Measurements from ENCODE around the gene RXRA. TPM values are rescaled to one million over a fixed set of nuclear protein-coding genes. Genes with fewer than 3 reads are reported as not detected.

The RXRA gene
- total and polyA plus RNA-seq, 9 donors = 12.4 to 82.2 (median 70.6) TPM

- peaks cover 32% of the 10 kb centered on the region for H3K4me1 ChIP-seq (ENCODE audit: insufficient read depth)
These were observed 107.9 kb downstream of the RXRA start for GRCh38 chr9:134433909-134434882.

GRCh38 chr9:134434894-134435506, 108.7 kb downstream of the RXRA start:
- TF ChIP-seq POLR2A (IDR thresholded peaks at IDR 0.05) (no peak), CTCF (IDR thresholded peaks at IDR 0.05) (no peak), EP300 (IDR thresholded peaks at IDR 0.05) (no peak)
- intact Hi-C loops (cut with DNase I) = loop anchor here in 3 of 4 donors (2.0 to 5.0 kb wide), 2 partner anchors 108 to 110 kb away; partner anchors contain the start of gene RXRA (in 2 of the 3)
- peak overlapping the region; percentile 14 for H3K4me3 ChIP-seq
- no peaks in the 10 kb centered on the region for H3K9me3 ChIP-seq
- H3K4me1 ChIP-seq (ENCODE audit: insufficient read depth) = peaks cover 32% of the 10 kb centered on the region
- WGBS, 3 donors = 1 to 2% (median 1%) methylated on average over 17 of the region's 17 CpGs
- H3K27ac ChIP-seq = peak overlapping the region; percentile 85 to 87
- H3K36me3 ChIP-seq = no peaks in the 10 kb centered on the region
- DNase-seq = peak; percentile 97 to 99 (median 98)
- H3K27me3 ChIP-seq = no peaks in the 10 kb centered on the region

More at GRCh38 chr9:134433909-134434882, 107.9 kb downstream of the RXRA start:
- peak overlapping the region; percentile 14 for H3K4me3 ChIP-seq
- H3K27me3 ChIP-seq = no peaks in the 10 kb centered on the region
- intact Hi-C loops (cut with DNase I) = loop anchor here in 2 of 4 donors (2.0 to 5.0 kb wide), 2 partner anchors 107 to 109 kb away; partner anchors contain the start of gene RXRA (in 1 of the 2)
- H3K36me3 ChIP-seq = no peaks in the 10 kb centered on the region
- DNase-seq = no peak
- H3K9me3 ChIP-seq = no peaks in the 10 kb centered on the region
- 64 to 66% (median 65%) methylated on average over 27 to 30 of the region's 30 CpGs for WGBS, 3 donors
- H3K27ac ChIP-seq = peak overlapping the region; percentile 85 to 87
- TF ChIP-seq CTCF (IDR thresholded peaks at IDR 0.05) = no peak
- no peak for TF ChIP-seq POLR2A (IDR thresholded peaks at IDR 0.05)
- no peak for TF ChIP-seq EP300 (IDR thresholded peaks at IDR 0.05)

GRCh38 chr9:134435550-134436378, 109.5 kb downstream of the RXRA start:
- Histone ChIP-seq H3K27ac (peak overlapping the region; percentile 85 to 87), H3K4me1 (ENCODE audit: insufficient read depth) (peaks cover 32% of the 10 kb centered on the region), H3K27me3 (no peaks in the 10 kb centered on the region), H3K36me3 (no peaks in the 10 kb centered on the region), H3K4me3 (no peak overlapping the region), H3K9me3 (no peaks in the 10 kb centered on the region)
- WGBS, 3 donors = 53 to 55% (median 55%) methylated on average over 17 of the region's 17 CpGs
- intact Hi-C loops (cut with DNase I) = loop anchor here in 2 of 4 donors (2.0 to 5.0 kb wide), 2 partner anchors 108 to 111 kb away; partner anchors contain the start of gene RXRA (in 1 of the 2)
- TF ChIP-seq CTCF (IDR thresholded peaks at IDR 0.05) (no peak), EP300 (IDR thresholded peaks at IDR 0.05) (no peak), POLR2A (IDR thresholded peaks at IDR 0.05) (no peak)
- DNase-seq = no peak
